Islet precursor cell (in vitro differentiated cells): ENCODE measurements around the gene INPP5F.
"Not testable (repeated sequence)": the region's sequence is repeated elsewhere in the genome, so short reads cannot be mapped to it uniquely, and the experiment has no call there.

Experiments used
- DNase-seq: peaks from one replicate; pipeline ENCODE4 v3.0.0-alpha.2; 2018

INPP5F gene

DNA sequence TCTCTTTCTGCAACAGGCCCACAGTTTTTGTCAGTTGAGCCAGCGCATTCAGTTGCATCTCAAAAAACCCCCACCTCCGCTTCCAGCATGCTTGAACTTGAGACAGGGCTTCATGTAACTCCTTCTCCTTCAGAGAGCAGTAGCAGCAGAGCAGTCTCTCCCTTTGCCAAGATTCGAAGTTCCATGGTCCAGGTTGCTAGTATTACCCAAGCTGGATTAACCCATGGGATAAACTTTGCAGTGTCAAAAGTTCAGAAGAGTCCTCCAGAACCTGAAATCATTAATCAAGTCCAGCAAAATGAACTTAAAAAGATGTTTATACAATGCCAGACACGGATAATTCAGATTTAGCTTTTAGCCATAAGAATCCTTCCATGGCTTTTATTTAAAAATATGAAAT, 101.6 kb downstream of the INPP5F start:
- DNase-seq, result no peak

GRCh38 chr10:119829429-119829828, 103.6 kb downstream of the INPP5F start:
- DNase-seq, result no peak

DNA sequence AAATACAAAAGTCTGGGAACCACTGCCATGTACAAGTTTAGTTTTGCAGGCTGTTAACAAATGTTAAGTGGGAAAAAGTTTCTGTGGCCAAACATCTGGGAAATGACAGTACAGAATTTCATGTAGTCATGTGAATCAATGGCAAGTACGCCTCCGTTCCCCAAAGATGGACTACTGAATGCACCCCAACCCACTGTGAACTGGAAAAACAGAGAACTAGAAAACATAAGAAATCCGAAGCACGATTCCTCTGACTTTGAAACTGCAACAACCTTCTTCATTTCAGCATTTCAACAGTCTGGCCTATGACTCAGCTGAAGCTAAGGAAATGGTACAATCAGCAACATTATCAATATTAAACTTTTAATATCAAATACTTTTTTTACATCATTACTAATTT, 105.0 kb downstream of the INPP5F start:
- DNase-seq, result no peak

GRCh38 chr10:119831656-119832055, 105.8 kb downstream of the INPP5F start:
- no peak for DNase-seq

DNA sequence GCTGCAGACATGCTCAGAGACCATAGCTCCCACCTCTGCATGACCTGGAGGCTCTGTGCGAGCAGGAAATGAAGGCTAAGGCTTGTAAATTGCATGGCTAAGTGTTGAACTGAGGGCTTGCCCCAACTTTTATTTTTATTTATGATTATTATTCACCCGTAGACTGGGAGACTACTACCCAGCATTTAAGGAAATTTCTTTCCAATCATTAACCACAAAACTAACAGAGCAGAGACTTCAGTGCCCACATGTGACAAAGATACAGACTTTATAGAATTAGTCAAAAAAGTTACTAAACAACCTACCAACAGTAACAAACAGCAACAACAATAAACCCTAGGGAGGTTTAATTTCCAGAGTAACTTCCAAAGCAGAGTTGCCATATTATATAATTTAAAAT, 107.1 kb downstream of the INPP5F start:
- no peak for DNase-seq

GRCh38 chr10:119834188-119834587, 108.3 kb downstream of the INPP5F start:
- no peak for DNase-seq

DNA sequence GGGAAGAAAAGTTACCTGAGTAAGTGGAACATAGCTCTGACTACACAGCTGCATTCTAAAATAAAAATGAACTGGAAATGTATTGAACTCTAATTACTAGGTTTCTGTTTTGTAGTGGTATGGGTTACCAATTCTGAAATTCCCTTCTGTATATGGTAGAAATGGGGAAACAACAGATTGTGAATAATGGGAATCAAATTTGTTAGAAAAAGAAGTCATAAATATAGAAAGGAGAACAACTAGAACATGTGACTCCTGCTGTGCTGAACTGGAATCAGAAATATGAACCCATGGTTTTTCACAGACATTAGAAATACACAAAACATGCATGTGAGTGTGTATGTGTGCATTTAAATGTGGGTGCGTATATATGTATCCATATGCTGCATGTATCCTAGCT, 119.8 kb downstream of the INPP5F start:
- no peak for DNase-seq

- no peak for DNase-seq
Measured at GRCh38 chr10:119849031-119849789, 123.4 kb downstream of the INPP5F start.

GRCh38 chr10:119849944-119850343, 124.1 kb downstream of the INPP5F start:
- DNase-seq, result no peak

GRCh38 chr10:119852277-119852676, 126.4 kb downstream of the INPP5F start:
- no peak for DNase-seq

DNA sequence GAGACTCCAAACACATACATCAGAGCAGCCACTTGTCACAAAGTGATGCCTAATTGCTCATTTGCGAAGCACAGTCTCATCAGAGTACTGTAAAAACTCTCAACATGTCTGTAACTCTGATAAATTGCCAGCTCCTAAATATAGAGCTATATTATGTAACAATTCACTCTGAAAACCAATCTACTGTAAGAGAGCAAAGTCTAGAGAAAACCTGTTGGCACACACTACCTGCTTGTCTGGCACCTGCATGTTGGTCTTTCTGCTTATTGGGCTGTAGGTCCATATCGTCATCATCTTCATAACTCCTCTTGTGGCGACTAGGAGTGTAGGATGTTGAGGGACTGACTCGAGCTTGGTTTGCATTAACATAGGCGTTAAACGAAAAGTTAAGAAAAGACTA, 127.0 kb downstream of the INPP5F start:
- no peak for DNase-seq

DNA sequence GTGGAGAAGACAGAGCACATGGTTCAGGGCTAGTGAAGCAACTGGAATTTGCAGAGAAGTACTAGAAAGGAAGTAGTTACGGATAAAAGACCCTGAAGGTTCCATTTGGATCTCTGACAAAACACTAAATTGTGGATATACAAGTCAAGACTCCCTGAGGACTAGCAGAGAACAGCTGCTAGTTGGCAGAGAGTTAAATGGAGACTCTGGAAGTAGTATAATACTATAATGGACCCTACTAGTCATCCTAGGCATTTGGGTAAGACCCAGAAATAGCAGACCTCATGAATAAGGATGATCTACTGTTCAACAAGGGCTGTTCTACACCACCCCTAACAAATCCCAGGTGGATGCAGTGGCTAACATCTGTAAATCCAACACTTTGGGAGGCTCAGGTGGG, 127.7 kb downstream of the INPP5F start:
- no peak for DNase-seq

DNA sequence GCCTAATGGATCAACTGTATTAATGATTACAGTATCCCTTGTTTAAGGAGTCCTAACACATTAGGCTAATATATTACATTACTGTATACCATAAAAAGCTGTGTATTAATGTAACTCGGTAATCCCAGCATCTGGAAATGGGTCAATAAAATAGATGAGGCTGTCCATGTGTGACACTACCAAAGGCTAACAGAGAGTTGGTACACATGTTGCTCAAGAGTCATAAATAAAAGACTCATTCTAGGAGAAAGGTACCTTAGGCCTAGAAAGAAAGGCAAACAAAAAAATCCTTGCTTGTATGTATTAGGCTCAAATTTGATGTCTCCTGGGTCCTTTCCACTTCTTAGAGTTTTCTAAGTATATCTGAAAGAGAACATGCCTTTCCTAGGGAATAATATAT, 132.2 kb downstream of the INPP5F start:
- DNase-seq, result no peak

DNA sequence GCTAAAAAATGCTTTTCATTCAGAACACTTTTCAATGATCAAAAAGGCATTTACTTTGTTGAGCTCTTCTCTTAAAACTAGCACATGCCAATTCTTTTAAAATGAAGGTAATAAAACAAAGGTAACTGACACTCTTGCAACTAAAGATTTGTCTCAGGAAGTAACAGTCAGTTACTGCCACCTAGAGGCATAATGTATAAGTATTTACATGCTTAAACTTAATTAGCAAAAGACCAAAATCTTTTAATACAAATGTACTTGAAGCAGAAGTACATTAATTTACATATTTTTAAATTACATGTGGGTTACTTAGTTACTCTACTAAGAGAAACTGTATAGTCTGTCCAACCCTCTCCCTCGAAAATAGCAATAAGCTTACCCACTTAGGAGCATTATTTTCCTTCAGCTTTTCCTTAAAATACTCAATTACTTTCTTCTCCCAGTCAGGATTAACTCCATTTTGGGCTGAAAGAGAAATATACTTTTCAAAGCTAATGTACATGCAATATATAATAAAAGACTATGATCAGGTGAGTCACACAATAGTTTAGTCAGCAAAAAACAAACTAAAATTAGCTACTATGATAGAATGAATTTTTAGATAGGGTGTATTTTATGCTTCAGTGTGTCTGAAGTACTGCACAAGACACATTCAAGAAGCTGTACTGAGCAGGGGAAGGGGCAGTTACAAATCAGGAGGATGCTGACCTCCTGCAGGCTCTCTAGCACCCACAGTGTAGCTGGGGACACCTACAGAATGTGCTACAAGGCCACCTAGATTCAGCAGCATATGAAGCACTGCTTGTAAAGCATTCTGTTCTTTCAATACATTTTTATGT, 133.8 kb downstream of the INPP5F start:
- DNase-seq, result no peak

DNA sequence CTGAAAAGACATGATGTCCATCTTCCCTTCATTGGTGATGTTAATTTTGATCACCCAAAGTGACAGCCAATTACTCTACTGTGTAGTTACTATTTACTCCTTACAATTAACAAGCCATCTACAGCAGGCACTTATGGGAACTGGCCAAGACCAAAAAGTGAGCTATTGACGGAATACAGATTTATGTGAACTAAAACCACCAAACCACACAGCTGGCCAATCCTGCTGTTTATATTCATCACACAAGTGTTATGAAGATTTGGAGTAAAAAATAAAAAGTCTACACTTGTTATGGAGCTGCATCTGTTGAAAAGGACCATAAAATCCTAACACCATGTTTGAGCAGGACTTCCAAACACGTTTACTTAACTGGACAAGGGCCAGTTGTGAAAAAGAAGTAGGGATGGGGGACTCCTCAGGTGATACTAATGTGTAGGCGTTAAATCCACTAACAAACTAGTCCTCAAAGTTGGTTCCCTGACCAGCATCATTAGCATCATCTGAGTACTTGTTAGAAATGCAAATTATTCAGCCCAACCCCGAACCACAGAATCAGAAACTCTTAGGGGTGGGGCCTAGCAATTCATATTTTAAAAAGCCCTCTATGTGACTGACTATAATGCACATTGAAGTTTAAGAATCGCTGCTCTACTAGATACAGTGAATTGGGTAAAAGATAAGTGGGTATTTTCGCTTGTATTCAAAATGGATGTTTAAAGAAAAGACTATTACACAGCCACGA, 135.2 kb downstream of the INPP5F start:
- DNase-seq, result no peak

DNA sequence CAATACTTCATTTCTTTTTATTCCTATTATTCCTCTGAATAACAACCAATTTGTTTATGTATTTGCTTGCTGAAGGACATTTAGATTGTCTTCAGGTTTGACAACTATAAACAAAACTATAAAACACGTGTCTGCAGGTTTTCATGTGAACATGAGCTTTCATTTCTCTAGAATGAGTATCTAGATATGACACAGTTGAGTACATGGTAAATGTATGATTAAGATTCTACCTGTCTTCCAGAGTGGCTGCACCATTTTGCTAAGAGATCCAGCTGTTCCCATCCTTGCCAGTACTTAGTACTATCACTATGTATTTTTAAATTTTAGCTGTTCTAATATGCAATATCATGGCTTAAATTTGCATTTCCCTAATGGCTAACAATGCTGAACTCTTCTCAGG, 136.7 kb downstream of the INPP5F start:
- DNase-seq, result no peak

GRCh38 chr10:119863951-119864565, 138.2 kb downstream of the INPP5F start:
- no peak for DNase-seq

DNA sequence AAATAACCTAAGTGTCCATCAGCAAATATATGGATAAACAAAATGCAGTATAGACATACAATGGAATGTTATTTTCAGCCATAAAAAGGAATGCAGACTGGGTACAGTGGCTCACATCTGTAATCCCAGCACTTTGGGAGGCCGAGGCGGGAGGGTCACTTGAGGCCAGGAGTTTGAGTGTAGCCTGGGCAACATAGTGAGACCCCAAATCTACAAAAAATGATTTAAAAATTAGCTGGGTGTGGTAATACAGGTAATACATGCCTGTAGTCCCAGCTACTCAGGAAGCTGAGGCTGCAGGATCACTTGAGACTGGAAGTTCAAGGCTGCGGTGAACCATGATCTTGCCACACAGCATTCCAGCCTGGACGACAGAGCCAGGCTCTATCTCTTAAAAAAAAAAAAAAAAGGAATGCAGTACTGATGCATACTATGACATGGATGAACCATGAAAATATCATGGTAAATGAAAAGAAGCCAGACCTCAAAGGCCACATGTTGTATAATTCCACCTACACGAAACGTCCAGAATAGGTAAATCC, 139.9 kb downstream of the INPP5F start:
- DNase-seq, result no peak

GRCh38 chr10:119867317-119867716, 141.5 kb downstream of the INPP5F start:
- no peak for DNase-seq

- not testable (repeated sequence) for DNase-seq
Measured at GRCh38 chr10:119869398-119869797, 143.5 kb downstream of the INPP5F start.

DNA sequence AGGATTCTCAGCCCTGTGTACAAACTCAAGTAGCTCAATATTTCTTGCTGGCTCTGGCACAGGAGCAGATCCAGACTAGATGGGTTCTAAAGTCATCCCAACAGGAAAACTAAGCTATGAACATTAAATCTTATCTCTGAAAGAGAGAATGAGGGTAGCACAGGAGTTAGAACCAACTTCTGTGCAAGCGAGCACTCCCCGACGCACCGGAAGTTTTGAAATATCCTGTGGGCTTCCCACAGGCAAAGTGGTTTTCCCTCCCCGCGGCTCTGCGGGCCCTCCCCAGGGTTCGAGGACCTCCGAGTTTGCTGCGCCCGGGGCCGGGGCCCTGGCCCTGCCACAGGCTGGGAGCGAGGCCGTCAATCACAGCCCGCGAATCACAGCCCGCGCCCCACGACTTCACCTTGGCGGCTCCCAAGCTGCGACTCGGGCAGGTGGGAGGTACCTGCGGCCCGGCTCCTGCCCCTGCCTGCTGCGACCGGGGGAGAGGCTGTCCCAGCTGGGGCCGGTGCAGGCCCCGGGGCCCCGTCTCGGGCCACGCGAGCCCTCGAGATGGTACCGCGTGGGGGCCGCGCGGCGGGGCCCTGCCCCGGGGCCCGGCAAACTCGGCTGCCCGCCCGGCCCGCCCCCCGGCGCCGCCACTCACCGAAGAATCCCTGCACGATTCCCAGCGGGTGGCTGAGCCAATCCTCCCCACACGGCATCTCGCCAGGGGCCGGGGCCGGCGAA, 146.2 kb downstream of the INPP5F start:
- peak; percentile 84 for DNase-seq

- DNase-seq, result no peak
Measured at GRCh38 chr10:119872610-119872859, 146.7 kb downstream of the INPP5F start, which contains the start of gene MCMBP. Gene MCMBP, minus strand, starts transcription at chr10:119872843. Its CDS starts 259 bp downstream, at chr10:119872584.
